HG03520 (cell line): ENCODE results near the gene LAMC3.

Experiments used
- ATAC-seq: cut with Tn5 transposase; IDR thresholded peaks from one replicate; pipeline ENCODE4 v1.9.1; 2021; ENCODE audit warnings: mild to moderate bottlenecking, moderate library complexity; ENCODE audit not compliant: unreplicated experiment

Gene LAMC3

DNA sequence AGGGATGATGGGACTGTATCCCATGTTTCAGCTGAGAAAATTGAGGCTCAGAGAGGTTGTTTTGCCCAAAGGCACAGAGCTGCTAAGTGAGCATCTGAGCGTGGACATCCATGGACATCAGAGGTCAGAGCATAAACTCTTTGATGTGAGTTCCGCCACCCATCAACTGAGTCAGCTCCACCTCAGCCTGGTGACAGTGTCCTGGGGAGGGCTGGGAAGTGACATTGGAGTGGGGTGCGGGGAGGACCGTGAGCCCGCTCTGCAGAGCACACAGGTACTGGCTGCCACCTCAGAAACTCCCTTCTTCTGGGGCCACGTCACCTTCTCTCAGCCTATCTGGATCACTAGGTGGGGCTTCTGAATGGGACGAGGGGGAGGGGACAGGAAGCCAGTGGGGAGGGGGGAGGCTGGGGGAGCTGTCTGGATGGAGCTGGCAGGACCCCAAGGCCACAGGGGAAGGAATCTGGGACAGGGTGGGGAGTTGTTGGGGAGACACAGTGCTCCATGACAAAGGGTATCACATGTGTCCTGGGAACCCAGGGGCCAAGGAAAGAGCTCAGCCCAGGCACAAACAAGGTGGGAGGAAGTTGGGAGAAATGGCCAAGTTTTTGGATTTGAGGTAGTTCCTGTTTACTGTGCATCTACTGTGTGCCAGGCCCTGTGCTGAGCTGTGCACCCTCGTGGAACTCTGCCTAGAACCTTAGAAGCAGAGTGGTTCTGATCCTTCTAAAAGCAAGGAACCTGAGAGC, 2.5 kb downstream of the LAMC3 start:
- no peak for ATAC-seq

DNA sequence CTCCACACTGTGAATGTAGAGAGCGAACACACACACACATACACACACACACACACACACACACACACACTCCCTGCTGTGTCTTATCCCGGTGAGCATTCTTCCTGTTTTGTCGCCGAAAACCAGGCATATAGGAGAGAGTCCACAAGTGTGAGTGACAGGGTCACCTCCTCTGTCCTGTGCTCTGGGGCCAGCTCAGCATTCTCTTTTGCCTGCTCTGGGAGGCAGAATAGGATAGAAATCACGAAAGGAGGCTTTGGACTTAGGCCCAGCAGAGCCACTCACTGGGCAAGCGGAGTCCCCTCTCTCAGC, 3.0 kb downstream of the LAMC3 start:
- no peak for ATAC-seq

GRCh38 chr9:131012396-131012917, 3.5 kb downstream of the LAMC3 start:
- ATAC-seq = no peak

- ATAC-seq = no peak
Measured at GRCh38 chr9:131013015-131013755, 4.2 kb downstream of the LAMC3 start.

DNA sequence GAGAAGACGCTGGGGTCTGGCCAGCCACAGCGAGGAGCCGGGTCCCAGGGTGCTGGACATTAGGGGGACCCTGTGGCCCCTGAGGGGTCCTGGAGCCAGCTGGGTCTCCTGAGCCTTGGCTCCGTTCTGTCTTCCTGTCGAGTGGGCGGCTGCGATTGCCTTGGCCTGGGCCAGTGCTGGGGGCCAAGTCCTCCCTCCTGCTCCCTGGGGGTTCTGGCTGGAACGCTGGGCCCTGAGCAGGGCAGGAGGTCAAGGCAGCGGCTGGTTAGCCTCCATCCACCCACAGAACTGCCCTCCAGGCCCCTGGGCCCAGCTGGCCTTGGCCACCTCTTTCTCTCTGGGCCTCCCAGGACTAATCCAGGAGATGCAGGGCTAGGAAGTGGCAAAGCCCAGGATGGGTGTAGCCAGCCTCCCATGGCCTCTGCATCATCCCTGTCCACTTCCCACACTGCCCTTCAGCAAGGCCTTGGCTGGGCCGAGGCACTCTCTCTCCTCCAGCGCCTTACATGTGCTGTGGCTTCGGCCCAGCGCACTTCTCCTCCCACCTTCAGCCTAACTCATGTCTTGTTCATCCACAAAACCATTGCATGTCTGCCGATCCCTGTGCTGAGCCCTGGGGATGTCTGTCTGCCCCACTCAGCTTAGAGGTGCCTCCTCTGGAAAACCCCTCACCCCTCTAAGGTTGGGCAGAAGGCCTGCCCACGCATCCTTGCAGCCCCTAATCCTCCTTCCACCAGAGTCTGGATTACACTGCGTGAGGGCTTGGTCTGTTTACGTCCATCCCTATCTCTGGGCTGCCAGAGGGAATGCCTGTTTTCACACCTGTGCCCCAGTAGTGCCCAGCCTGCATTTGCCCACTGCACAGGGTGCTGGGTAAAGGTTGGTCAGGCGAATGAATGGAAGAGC, 5.0 kb downstream of the LAMC3 start:
- no peak for ATAC-seq

DNA sequence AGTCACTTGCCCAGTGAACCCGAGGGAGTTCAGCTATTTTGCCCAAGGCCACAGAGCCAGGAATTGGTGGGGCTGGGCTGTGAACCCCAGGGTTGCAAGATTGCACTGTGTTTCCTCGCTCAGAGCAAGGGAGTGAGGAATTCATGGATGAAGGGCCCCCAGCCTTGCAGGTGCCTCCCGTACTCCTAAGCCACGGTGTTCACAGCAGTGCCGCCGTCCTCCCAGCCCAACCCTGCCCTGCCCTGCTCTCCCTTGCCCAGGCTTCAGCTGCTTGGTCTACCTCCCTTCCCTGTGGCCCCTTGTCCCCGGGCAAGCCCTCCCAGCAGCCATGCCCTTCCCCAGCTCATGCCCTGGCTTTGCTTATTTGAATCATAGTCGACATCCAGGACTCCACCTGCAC, 6.1 kb downstream of the LAMC3 start:
- ATAC-seq = no peak

- ATAC-seq = no peak
Measured at GRCh38 chr9:131015876-131016397, 7.0 kb downstream of the LAMC3 start.

DNA sequence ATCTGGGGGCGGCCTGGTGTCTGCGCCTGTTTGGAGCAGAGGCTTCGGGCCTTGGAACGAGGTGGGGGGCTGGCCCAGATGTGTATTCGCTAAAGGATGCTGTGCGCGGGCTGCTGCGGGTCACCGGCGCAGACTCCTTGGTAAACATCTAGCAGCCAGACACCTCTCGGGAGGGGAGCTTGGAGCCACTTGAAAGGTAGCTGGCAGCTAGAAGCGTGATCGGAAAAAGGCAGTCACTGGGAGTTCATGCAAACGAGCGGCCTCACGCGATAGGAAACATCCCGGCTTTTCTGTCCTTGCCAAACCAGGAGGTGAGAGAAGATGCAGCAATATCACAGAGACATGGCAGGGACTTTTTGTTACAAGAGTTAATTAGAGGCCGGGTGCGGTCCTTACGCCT, 8.1 kb downstream of the LAMC3 start:
- no peak for ATAC-seq

DNA sequence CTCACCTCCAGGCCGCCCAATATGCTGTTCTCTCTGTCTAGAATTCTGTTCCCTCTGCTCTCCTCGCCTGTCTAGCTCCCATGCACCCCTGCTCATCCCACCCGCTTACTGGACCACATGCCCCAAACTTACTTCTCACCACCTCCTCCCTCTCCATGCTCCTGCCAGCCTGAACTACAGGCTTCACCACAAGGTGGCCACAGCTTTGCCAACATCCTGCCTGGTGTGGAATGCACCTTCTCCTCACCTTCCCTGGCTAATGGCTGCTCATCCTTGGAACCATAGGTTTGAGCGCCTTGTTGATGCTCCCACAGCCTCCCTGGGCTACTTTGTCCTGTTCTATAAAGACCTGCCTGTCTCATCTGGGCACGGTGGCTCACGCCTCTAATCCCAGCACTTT, 9.6 kb downstream of the LAMC3 start:
- no peak for ATAC-seq

GRCh38 chr9:131019388-131020239, 10.6 kb downstream of the LAMC3 start:
- ATAC-seq = no peak

DNA sequence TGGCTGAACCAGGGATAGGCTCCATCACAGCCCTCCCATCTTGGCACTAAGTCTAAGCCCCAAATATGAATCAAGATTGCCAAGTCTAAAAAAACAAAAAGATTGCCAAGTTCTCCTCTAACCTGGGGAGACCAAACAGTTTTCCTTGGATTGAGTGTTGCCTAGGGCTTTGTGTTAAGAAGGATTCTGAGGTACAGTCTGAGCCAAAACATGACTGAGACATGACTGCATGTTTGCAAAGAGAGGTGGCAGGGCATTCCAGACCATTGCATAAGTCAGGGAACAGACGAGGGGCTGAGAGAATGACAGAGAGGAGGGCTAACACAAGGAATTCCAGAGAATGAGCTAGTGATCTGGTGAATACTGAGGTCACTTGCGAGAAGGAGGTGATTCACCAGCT, 11.4 kb downstream of the LAMC3 start:
- no peak for ATAC-seq

- no peak for ATAC-seq
Measured at GRCh38 chr9:131020862-131021261, 11.9 kb downstream of the LAMC3 start.

- no peak for ATAC-seq
Measured at GRCh38 chr9:131021785-131022184, 12.8 kb downstream of the LAMC3 start.

DNA sequence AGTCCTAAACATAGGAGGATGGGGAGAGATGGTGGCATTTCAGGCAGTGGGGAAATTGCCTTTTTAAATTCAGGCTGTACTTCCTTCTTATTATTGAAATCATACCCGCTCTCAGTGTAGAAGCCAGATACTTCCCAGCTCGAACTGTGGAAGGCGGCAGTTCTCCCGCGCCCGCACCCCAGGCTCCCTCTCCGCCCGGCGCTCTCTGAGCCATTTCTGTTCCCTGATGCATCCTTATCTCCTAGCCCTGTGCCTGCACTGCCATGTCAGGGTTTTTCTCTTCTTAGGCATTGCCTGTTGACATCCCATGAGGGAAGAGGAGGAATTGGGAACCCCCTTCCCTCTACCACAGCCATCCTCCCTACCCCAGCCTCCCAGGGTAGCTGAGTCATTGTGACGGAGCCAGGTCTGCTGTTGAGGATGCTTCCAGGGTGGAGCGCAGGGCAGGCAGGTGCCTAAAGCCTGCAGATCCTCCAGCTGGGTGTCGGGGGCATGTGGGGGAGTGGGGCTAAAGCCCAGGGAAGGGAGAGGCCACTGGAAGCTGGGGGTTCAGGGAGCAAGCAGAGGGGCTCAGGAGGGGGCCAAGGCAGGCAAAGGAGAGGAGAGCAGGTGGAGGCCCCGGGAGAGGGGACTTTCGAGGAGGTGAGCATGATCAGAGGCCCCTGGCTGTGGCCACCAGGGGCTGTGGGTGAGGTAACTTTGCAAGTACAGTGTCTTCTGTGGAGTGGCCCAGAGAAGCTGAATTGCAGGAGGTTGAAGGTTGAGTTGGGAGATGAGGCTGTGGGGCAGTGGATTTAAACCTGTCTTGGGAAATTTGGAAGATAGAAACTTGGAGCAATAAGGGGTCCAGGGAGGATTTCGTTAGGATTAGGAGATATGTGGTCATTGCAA, 16.2 kb downstream of the LAMC3 start:
- no peak for ATAC-seq

DNA sequence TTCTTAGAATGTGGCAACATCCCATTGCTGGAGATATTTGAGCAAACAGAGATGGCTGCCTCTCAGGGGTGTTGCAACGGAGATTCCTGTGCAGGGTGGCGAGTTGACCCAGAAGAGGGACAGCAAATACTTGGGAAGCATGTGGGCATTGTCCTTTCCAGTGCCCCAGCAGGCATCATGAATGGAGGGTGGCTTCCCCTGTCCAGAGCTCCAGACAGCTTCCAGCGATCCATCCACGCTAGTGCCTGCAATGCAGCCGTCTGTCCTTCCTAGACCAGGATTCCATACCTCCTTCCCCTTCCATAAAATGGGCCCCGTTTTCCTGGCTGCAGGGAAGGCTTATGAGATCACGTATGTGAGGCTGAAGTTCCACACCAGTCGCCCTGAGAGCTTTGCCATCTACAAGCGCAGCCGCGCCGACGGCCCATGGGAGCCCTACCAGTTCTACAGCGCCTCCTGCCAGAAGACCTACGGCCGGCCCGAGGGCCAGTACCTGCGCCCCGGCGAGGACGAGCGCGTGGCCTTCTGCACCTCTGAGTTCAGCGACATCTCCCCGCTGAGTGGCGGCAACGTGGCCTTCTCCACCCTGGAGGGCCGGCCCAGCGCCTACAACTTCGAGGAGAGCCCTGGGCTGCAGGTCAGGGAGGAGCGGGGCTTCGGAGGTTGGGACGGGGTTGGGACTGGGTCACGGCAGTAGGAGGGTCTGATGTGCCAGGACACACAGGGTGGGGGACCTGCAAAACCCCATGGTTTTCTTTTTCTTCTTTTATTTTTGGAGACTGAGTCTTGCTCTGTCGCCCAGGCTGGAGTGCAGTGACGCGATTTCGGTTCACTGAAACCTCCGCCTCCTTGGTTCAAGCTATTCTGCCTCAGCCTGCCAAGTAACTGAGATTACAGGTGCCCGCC, 17.2 kb downstream of the LAMC3 start:
- no peak for ATAC-seq

DNA sequence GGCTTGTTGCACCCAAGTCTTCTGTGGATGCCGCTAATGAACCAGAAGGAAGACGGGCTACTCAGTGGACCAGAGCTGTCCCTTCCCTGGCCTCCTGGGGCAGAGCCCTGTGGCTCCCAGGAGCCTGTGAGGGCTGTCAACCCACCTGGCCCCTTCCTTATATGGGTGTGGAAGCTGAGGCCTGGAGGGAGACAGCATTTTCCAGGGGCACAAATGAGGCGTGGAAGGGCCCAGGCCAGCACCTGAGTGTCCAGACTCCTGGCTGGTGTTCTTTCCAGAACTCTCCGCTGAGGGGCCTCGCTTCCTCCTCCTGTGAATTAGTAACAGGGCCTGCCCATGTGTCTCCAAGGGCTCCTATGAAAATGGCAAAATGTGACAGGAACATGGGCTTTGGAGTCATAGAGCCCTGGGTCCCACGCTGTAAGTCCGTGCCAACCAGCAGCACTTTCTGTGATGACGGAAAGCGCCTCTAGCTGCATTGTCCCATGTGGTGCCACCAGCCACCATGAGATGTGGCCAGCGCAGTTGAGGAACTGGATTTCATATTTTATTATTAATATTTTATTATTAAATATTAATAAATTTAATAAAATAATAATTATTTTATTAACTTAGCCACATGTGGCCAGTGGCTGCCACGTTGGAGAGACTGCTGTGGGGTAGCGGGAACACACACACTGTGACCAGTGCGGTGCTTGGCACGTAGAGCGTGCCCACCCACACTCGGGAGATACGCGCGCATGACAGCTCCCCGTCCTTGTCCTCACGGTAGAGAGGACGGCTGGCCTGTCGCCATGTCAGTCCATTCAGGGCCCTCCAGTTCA, 18.3 kb downstream of the LAMC3 start:
- no peak for ATAC-seq

DNA sequence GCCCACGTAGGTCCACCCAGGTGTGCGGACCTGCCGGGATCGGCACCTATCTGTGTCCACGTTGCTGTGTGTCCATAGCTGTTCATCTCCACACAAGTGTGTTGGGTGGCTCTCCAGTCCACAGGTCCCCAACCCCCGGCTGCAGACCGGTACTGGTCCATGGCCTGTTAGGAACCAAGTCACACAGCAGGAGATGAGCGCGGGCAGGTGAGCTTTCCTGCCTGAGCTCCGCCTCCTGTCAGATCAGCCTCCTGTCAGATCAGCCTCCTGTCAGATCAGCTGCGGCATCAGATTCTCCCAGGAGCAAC, 18.9 kb downstream of the LAMC3 start:
- ATAC-seq = no peak
